NCI-H524 (cell line): ENCODE data around the gene MEIS2.

Source experiments
- DNase-seq, 2 experiments: peaks; one replicate each; lab custom pipeline; 2025; lab: John Stamatoyannopoulos, UW

Gene MEIS2

GRCh38 chr15:36901012-36901411 lies 199.3 kb downstream of the MEIS2 start:
- no peak for DNase-seq

- no peak for DNase-seq
Measured at GRCh38 chr15:36899696-36900095, 200.7 kb downstream of the MEIS2 start.

GRCh38 chr15:36898536-36899126 lies 201.7 kb downstream of the MEIS2 start:
- no peak for DNase-seq

- no peak for DNase-seq
Measured at GRCh38 chr15:36897834-36898233, 202.5 kb downstream of the MEIS2 start.

- no peak for DNase-seq
Measured at GRCh38 chr15:36896949-36897348, 203.4 kb downstream of the MEIS2 start.

GRCh38 chr15:36894075-36894474 lies 206.3 kb downstream of the MEIS2 start:
- no peak for DNase-seq

- DNase-seq: peak; percentile 86 to 97
Measured at GRCh38 chr15:36893276-36893675, 207.1 kb downstream of the MEIS2 start.

- peak in 1 of 2 experiments; percentile 21 for DNase-seq
Measured at GRCh38 chr15:36888011-36888992, 212.0 kb downstream of the MEIS2 start.

GRCh38 chr15:36887214-36887961 lies 213.0 kb downstream of the MEIS2 start:
- DNase-seq: peak in 1 of 2 experiments; percentile 25

- DNase-seq: no peak
Measured at GRCh38 chr15:36886701-36887100, 213.6 kb downstream of the MEIS2 start.

GRCh38 chr15:36886191-36886590 lies 214.2 kb downstream of the MEIS2 start:
- no peak for DNase-seq

- DNase-seq: no peak
Measured at GRCh38 chr15:36885771-36886170, 214.6 kb downstream of the MEIS2 start.

GRCh38 chr15:36884936-36885635 lies 215.3 kb downstream of the MEIS2 start:
- DNase-seq: no peak

- DNase-seq: no peak
Measured at GRCh38 chr15:36884518-36884875, 215.9 kb downstream of the MEIS2 start.

GRCh38 chr15:36883713-36884517 lies 216.4 kb downstream of the MEIS2 start:
- DNase-seq: peak; percentile 92 to 94

- peak in 1 of 2 experiments; percentile 16 for DNase-seq
Measured at GRCh38 chr15:36882487-36883131, 217.7 kb downstream of the MEIS2 start.

GRCh38 chr15:36882056-36882455 lies 218.3 kb downstream of the MEIS2 start:
- DNase-seq: no peak

GRCh38 chr15:36881516-36881915 lies 218.8 kb downstream of the MEIS2 start:
- peak in 1 of 2 experiments; percentile 13 for DNase-seq

GRCh38 chr15:36880913-36881460 lies 219.4 kb downstream of the MEIS2 start:
- no peak for DNase-seq
